EL (cell line): ENCODE results near the gene ABCC4.
"Not testable (repeated sequence)": the region's sequence is repeated elsewhere in the genome, so short reads cannot be mapped to it uniquely, and the experiment has no call there.

Experiments
- DNase-seq: peaks from one replicate; pipeline ENCODE4 v3.0.0-alpha.2; 2016

Gene ABCC4

DNA sequence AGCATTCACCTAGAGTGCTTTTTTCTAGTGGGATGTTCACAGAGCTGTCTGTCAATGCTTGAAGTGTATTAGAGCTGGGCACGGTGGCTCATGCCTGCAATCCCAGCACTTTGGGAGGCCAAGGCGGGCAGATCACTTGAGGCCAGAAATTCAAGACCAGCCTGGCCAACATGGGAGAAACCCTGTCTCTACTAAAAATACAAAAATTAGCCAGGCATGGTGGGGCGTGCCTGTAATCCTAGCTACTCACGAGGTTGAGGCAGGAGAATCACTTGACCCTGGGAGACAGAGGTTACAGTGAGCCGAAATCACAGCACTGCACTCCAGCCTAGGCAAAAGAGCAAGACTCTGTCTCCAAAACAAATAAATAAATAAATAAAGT, 108.7 kb downstream of the ABCC4 start:
- not testable (repeated sequence) for DNase-seq

DNA sequence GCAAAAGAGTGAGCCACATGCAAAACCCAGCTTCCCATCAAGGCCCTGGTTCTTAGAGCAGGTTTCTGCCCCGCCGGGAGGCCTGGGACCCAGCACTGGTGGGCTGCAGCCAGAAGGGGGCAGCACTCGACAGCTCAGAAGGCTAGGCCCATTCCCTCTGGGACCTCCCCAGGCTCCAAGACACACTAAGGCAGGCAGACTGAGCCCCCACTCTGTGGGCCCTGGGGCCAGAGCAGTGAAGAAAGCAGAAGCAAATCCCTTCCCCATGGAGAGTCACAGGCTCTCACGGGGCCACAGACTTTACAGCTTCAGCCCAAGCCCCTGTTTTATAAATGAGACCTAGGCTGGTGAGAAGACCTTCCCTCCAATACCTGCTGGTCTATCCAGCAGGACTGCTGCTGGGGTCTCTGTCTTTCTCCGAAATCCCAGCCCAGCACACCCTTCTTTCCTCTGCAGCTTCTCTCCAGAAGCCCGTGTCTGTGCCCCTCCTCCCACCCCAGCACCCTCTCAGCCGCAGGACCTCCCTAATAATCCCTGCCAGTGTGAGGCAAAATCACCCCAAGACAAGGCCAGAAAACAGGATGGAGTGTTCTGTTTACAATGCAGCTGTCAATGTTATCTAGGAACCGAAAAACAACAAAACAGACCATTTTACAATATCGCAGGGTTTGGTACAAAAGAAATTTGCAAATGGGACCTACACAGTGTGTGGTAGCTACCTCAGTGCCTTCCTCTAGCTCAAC, 109.3 kb downstream of the ABCC4 start:
- peak; percentile 70 for DNase-seq

DNA sequence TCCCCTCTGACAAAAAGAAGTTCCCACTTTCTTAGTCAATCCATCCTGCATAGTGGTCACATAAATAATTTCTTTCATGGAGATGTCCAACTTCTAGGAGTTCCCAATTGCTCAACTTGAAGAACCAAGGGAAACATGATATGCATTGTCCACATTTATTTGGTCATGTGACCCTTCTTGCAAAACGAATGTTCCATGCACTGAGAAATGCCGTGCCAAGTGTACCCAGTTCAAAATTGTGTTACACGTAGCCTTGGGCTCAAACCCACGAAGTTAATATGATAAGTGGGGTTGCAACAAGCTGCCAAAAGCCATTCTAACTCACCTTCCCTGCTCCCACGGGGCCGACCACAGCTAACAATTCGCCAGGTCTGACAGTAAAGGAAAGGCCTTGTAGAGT, 113.1 kb downstream of the ABCC4 start:
- DNase-seq: no peak

- no peak for DNase-seq
Observed at GRCh38 chr13:95185851-95186250, 115.4 kb downstream of the ABCC4 start.

DNA sequence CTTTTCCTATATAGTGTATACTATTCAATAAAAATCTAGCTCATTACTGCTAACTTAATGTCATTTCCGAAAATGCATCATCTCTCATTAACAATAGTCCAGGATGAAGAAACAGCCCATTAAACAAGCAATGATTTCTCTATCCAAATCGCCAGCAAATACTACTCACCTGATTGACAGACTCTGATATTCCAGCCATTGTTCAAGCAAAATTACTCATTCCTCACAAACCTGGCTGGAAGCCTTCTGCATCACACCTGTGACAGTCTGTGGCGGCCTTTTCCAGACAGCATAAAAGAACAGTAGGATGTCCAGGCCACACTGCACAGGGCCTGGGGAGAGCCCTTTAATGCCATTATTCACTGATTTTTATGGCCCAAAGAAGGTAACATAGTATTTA, 115.9 kb downstream of the ABCC4 start:
- no peak for DNase-seq

DNA sequence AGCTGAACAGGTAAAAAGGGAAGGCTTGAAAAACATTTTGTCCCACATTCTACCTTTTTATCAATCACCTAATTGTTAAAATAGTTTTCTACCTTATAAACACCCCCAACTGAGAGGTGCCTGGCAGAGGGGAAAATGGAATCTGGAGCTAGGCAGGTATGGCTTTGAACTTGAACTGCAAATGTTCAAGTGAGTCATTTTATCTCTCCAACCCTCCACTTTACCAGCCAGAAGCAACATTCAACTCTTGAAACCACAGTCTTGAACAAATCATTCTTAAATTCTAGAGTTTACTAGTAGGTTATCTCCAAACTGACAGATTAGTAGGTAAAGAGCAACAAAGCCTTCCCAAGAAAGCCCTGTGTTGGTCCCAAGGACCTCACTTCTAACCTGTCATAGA, 116.9 kb downstream of the ABCC4 start:
- no peak for DNase-seq

- no peak for DNase-seq
Observed at GRCh38 chr13:95182570-95183265, 118.5 kb downstream of the ABCC4 start.

DNA sequence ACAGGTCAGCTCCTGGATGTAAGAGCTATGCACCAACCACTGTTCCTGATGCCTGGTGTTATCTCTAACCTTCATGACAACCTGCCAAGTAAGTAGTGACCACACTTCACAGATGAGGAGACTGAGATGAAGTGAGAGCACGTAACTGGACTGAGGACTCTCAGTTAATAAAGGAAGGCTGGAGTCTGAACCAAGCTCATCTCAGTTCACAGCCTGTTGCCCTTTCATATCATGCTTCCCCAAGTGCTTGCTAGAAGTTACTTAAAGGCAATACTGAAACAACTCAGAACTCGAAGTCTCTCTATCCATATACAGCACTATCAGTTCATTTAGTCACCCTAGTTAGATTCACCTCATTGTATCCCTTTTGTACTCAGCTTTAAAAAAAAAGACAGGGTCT, 119.7 kb downstream of the ABCC4 start:
- DNase-seq: no peak

DNA sequence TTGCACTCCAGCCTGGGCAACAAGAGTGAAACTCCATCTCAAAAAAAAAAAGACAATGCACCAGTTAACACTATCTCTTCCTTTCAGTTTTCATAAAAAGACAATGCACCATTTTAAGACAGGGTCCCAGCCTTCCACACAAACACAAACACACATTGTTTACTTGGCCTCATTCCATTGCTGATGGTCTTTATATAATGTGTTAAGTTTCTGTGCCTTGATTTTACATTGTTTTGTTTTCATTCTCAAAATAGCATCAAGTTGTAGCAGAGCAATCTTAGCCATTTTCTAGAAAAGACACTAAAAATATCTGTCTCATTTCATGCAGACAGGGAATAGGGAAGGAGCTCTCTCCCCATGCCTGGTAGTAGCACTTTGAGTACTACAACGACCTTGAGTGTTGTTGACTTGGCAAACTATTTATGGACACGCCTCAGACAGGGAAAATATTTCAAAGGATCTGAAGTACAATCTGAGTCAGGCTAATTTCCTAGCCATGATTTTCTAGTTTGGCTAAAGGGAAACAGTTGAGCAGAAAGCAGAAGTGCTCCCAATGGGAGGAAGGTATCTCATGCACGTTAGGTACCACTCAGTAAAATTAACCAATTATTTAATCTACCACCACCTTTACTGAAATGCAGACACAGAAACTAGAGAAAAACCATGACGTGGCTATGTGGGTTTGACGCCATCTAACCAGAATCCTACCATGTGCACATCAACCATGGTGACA, 120.6 kb downstream of the ABCC4 start:
- DNase-seq: no peak

DNA sequence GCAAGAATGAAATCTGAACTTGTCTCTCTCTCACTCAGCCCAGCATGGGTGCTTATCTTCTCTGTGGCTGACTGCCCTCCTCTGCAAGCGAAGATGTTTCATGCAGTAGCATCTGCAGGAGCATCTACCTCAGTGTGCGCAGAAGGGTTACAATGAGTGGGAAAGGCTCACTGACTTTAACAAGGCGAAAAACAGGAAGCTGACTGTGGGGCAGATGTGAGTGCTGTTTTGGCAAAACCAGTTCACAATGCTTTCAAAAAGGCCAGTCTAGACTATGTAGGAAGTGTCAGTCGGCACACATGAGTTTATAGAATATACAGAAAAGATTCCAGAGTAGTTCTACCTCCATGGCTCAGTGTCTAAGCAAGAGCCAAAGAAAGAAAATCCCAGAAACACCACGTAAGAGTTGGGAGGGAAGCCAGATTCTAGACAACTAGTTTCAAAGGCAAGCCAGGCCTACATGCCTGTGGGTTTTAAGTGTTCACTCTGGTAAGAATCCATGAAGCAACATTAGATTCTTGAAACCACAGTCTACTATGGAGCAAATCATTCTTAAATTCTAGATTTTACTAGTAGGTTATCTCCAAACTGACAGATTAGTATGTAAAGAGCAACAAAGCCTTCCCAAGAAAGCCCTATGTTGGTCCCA, 124.5 kb downstream of the ABCC4 start:
- no peak for DNase-seq

GRCh38 chr13:95174517-95174916, 126.7 kb downstream of the ABCC4 start:
- no peak for DNase-seq

DNA sequence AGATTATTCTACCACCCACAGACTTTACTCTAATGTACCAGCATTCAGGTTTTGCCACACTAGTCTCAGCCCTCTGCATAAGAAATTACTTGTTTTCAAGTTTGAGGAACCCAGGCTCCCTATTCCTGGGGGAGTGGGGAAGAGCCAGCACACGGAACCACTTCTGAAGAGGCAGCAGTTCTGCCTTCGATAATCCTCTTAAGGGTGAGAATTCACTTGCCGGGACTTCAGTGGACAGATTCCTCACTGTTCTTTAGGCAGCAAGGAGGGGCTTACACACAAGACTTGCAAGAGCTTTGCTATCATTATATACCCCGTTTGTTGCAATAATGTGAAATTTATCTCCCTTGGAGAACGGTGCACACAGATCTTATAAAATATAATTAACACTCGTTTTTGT, 133.1 kb downstream of the ABCC4 start:
- no peak for DNase-seq

DNA sequence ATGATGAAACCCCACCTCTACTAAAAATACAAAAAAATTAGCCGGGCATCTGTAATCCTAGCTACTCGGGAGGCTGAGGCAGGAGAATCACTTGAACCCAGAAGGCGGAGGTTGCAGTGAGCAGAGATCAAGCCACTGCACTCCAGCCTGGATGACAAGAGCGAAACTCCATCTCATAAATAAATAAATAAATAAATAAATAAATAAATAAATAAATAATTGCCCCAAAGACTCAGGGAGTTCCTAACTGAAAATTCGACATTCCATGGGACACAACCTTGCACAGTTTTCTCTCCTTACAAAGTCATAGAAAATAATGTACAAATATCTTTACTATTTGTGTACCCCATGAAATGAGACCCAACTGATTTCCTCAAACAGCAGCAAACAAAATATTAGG, 134.2 kb downstream of the ABCC4 start:
- DNase-seq: not testable (repeated sequence)

DNA sequence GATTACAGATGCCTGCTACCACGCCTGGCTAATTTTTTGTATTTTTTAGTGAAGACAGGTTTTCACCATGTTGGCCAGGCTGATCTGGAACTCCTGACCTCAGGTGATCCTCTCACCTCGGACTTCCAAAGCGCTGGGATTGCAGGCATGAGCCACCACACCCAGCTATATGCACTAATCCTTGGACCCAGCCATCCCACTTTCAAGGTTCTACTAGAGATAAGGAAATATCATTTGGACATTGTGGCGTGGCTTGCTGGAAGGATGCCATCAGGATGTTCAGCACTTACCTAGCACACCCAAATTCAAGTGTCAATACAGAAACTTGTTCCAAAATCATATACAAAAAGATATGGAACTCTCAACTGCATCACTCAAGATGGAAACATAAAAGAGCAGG, 136.4 kb downstream of the ABCC4 start:
- DNase-seq: no peak

GRCh38 chr13:95160112-95160906, 140.9 kb downstream of the ABCC4 start:
- no peak for DNase-seq

- DNase-seq: no peak
Observed at GRCh38 chr13:95159458-95159857, 141.8 kb downstream of the ABCC4 start.

DNA sequence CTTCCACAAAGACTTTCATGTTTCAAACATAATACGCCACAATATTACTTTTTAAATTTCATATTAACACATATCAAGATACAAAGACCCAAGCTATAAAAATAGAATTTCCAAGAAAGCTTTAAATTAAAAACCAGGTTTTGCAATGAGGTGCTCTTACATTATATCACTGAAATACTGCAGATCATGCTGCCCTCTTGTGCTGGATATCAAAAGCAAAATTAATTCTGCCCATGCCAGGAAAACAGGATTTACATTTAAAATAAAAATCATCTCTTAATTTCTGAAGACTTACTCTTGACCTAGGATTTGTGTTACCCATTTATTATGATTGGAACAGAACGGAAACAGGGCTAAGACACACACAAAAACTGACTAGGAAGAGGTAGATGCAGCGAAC, 145.0 kb downstream of the ABCC4 start:
- DNase-seq: peak; percentile 3

GRCh38 chr13:95155504-95155903, 145.7 kb downstream of the ABCC4 start:
- DNase-seq: no peak

- no peak for DNase-seq
Observed at GRCh38 chr13:95155093-95155492, 146.2 kb downstream of the ABCC4 start.

DNA sequence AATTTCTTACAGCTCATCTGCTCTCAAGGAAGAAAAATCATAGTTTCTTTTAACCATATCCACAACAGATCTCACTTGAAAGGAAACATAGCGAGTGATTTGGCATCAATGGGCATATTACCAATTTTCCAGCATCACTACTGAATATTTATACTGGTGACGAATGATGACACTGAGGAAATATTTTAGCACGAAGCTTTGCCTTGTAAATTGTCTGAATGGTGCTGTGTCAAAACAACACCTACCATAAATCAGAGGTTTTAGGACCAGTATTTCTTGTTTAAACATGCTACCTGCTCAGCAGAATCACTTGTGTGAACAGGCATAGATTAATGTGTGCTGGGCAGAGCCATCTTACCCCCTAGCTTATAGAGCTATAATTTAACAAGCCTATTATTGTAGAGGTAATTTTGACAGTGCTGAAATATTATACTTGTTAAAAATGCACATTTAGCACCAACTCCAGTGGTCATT, 146.8 kb downstream of the ABCC4 start:
- DNase-seq: no peak

GRCh38 chr13:95153647-95154412, 147.4 kb downstream of the ABCC4 start:
- DNase-seq: no peak
